ENCODE results near the gene PGBD5.

The PGBD5 gene

DNA sequence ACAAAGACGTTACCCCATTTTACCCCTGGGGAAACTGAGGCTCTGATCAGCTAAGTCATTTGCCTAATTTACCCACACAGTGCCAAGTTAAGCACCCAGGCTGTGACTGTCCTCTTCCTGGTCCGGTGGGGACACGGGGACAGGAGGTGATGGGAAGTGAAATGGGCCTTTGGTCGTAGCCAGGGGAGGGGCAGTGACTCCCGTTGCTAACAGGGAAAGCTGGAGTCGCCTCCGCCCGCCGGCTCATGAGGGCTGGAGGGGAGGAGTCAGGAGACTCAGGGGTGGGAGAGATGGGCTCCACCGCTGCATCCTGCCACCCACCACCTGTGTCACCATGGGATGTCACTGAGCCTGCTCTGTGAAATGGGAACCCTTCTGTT is 139.3 kb downstream of the PGBD5 start:
- Histone ChIP-seq H3K9me3 (ENCODE audit: severe bottlenecking) (no peaks in the 10 kb centered on the region), H3K4me3 (ENCODE audit: low read depth, low read length) (no peak overlapping the region), H3K36me3 (0 out of 2 replicates have a peak, but pooled peaks cover 4% of the 10 kb centered on the region), H3K27ac (no peak overlapping the region), H3K27me3 (ENCODE audit: insufficient read depth, low read depth, severe bottlenecking) (no peaks in the 10 kb centered on the region)
- TF ChIP-seq, protein P1, sequence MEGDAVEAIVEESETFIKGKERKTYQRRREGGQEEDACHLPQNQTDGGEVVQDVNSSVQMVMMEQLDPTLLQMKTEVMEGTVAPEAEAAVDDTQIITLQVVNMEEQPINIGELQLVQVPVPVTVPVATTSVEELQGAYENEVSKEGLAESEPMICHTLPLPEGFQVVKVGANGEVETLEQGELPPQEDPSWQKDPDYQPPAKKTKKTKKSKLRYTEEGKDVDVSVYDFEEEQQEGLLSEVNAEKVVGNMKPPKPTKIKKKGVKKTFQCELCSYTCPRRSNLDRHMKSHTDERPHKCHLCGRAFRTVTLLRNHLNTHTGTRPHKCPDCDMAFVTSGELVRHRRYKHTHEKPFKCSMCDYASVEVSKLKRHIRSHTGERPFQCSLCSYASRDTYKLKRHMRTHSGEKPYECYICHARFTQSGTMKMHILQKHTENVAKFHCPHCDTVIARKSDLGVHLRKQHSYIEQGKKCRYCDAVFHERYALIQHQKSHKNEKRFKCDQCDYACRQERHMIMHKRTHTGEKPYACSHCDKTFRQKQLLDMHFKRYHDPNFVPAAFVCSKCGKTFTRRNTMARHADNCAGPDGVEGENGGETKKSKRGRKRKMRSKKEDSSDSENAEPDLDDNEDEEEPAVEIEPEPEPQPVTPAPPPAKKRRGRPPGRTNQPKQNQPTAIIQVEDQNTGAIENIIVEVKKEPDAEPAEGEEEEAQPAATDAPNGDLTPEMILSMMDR (IDR thresholded peaks at IDR 0.05; ENCODE audit: low read depth, low read length), result no peak
- DNase-seq, result no peak

DNA sequence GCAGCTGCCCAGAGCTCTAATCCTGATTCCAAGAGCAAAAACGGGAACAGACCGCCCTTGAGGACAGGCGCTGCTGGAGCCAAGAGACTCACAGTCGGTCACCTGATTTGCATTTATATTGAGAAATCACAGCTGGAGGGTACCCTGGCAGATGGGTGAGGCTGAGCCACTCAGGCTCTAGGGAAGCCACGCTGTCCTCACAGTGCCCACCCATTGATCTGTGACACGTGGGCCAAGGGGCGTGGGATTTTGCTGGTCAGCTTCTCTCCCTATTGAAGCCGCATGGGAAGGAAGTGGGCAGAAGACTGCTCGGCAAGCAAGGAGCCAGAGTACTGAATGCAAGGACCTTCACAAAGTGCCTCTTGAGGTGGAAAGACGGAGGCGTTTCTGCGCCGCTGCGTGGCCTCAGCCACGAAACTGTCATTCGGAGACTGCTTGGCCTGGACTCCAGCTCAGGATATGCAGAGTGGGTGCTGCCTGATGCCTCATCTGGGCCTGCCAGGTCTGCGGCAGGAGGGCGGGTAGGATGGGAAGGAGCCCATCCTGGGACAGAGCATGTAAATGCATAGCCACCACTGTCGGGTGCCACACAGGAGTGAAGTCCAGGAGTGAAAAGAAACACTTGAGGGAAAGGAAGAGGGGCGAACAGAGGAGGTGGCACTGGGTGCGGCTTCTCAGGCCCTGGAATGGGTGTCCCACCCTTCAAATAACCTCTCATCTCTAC is 139.8 kb downstream of the PGBD5 start:
- Histone ChIP-seq H3K4me3 (ENCODE audit: low read depth, low read length) (no peak overlapping the region), H3K27me3 (ENCODE audit: insufficient read depth, low read depth, severe bottlenecking) (no peaks in the 10 kb centered on the region), H3K36me3 (0 out of 2 replicates have a peak, but pooled peaks cover 4% of the 10 kb centered on the region), H3K9me3 (ENCODE audit: severe bottlenecking) (no peaks in the 10 kb centered on the region), H3K27ac (no peak overlapping the region)
- TF ChIP-seq, protein P1 (IDR thresholded peaks at IDR 0.05; ENCODE audit: low read depth, low read length), result no peak
- no peak for DNase-seq

DNA sequence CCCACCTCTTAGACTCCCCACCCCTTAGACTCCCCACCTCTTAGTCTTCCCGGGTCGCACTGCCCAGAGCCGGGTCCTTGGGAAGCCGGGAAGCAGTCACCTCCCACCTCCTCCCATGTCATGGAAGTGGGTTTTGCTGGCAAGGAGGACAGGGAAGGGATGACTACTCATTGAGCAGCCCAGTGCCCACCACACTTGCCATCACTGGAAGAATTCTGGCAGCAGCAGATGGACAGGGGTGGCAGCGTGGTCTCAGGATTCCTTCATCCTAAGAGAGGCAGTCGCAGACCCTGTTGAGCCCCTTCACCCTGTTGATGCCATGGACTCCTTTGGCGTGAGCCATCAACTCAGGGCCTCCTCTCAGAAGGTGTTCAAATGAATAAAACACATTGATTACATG is 140.8 kb downstream of the PGBD5 start:
- Histone ChIP-seq H3K27me3 (ENCODE audit: insufficient read depth, low read depth, severe bottlenecking) (no peaks in the 10 kb centered on the region), H3K36me3 (peaks cover 6% of the 10 kb centered on the region), H3K9me3 (ENCODE audit: severe bottlenecking) (no peaks in the 10 kb centered on the region), H3K4me3 (ENCODE audit: low read depth, low read length) (no peak overlapping the region), H3K27ac (no peak overlapping the region)
- DNase-seq, result no peak
- TF ChIP-seq, protein P1 (IDR thresholded peaks at IDR 0.05; ENCODE audit: low read depth, low read length), result no peak

DNA sequence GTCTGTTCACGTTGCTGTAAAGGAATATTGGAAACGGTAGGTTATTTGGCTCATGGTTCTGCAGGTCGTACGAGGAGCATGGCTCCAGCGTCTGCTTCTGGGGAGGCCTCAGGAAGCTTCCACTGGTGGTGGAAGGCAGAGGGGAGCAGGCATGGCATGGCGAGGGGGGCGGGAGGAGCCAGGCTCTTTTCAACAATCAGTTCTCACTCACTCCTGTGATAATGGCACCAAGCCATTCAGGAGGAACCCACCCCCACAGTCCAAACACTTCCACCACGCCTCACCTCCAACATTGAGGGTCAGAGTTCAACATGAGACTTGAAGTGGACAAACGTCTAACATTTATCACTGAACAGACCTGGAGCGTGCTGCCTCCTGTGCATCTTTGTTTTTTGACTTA is 141.2 kb downstream of the PGBD5 start:
- H3K27me3 ChIP-seq (ENCODE audit: insufficient read depth, low read depth, severe bottlenecking), result no peaks in the 10 kb centered on the region
- no peak overlapping the region for H3K27ac ChIP-seq
- no peaks in the 10 kb centered on the region for H3K9me3 ChIP-seq (ENCODE audit: severe bottlenecking)
- H3K4me3 ChIP-seq (ENCODE audit: low read depth, low read length), result no peak overlapping the region
- TF ChIP-seq, protein P1 (IDR thresholded peaks at IDR 0.05; ENCODE audit: low read depth, low read length), result no peak
- peaks cover 11% of the 10 kb centered on the region for H3K36me3 ChIP-seq
- DNase-seq, result peak; percentile 4

DNA sequence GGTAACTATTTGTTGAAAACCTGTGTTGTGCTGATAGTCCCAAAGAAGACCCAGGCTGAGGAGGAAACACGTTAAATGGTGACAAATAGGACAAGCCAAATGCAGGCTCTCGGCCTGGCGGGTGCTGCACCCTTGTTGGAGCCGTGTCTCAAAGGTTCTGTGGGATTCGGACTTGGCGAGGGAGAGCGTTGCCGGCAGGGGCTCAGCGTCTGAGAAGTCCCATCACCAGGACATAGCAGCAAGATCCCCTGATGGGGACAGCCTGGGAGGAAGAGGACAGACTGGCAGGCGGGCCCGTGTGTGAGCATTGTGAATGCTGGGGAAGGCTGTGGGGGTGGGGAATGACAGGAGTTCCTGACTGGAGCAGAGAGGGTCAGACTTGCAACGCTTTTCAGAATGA is 142.5 kb downstream of the PGBD5 start:
- Histone ChIP-seq H3K27me3 (ENCODE audit: insufficient read depth, low read depth, severe bottlenecking) (no peaks in the 10 kb centered on the region), H3K27ac (no peak overlapping the region), H3K9me3 (ENCODE audit: severe bottlenecking) (no peaks in the 10 kb centered on the region), H3K4me3 (ENCODE audit: low read depth, low read length) (no peak overlapping the region), H3K36me3 (peaks cover 20% of the 10 kb centered on the region)
- DNase-seq, result peak; percentile 6
- TF ChIP-seq, protein P1 (IDR thresholded peaks at IDR 0.05; ENCODE audit: low read depth, low read length), result no peak

DNA sequence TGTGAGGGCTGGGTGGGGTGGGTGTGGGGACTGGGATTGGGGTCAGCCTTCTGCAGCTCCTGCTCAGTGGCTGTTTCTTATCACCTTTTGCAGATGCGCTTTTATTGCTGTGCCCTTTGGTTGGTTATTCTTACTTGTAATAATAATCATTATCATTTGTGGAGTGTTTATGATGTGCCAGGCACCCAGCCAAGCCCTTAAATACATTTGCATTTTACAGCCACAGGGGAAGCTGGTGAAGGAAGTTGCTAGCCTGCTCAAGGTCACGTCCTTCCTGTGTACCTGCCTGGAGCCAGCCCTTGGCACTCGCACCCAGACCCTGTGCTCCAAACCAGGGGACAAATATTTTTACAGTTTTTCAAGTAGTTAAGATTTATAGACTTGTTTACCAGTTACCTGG is 144.0 kb downstream of the PGBD5 start:
- no peaks in the 10 kb centered on the region for H3K27me3 ChIP-seq (ENCODE audit: insufficient read depth, low read depth, severe bottlenecking)
- no peak overlapping the region for H3K4me3 ChIP-seq (ENCODE audit: low read depth, low read length)
- TF ChIP-seq, protein P1 (IDR thresholded peaks at IDR 0.05; ENCODE audit: low read depth, low read length), result no peak
- peak; percentile 3 for DNase-seq
- H3K9me3 ChIP-seq (ENCODE audit: severe bottlenecking), result no peaks in the 10 kb centered on the region
- peaks cover 22% of the 10 kb centered on the region for H3K36me3 ChIP-seq
- H3K27ac ChIP-seq, result no peak overlapping the region
